ENCODE results near the gene SHC3.

Gene SHC3

GRCh38 chr9:88975966-88976889 lies 202.4 kb downstream of the SHC3 start:
- FAIRE-seq, result no peak

DNA sequence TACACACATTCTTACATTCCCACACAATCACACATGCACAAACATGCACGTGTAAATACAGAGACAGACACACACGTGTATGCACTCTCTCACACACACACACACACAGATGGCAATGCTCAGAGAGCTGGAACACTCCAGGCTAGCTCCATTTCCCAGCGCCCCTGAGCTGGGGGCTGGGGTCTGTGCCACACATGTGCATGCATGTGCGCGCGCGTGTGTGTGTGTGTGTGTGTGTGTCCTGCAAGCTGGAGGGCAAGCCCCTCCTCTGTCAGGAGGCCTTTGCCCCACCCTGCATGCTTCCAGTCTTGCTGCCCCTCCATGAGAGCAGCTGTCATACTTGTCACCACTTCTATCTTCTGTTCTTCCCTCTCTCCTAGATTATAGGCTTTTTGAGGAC lies 204.0 kb downstream of the SHC3 start:
- no peak for FAIRE-seq

- FAIRE-seq, result no peak
Observed at GRCh38 chr9:88973281-88974045, 205.2 kb downstream of the SHC3 start.

GRCh38 chr9:88972401-88972800 lies 206.2 kb downstream of the SHC3 start:
- no peak for FAIRE-seq

DNA sequence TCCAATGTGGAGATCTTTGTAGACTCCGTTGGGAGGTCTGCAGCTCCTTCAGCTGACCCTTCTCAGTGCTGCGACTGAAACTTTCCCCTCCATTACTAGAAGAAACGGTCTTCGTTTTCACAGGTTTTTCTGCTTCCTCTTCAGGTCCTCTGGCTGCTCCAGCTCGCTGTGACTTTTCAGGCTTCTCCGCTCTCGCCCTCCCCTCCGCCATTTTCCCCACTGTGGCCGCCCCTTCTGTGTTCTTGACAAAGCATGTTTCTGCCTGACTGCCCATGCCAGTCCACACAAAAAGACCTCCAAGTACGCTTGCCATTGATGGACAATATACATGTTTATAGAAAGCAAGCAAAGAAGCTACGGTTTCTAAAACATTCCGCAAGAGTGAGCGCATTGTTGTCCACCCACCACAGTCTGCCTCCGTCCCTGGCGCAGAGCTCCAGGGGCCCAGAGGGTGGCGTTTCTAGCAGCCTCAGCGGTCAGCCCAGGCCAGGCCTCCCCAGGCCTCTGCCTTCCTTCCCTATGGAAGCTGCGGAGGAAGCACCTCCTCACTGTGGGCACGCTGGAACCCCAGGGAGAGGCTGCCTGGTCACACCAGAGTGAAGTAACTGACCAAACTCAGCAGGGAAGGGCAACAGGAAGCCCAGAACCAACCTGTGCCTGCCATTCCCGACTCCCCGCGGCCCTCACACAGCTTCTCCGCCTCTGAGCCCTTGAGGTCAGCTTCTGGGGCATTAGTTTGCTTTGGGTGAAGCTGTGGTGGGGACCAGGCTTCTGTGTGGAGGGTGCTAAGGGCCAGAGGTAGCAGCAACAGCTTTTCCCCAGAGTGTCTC lies 207.3 kb downstream of the SHC3 start:
- FAIRE-seq, result no peak

- no peak for FAIRE-seq
Observed at GRCh38 chr9:88969646-88970373, 208.8 kb downstream of the SHC3 start.

DNA sequence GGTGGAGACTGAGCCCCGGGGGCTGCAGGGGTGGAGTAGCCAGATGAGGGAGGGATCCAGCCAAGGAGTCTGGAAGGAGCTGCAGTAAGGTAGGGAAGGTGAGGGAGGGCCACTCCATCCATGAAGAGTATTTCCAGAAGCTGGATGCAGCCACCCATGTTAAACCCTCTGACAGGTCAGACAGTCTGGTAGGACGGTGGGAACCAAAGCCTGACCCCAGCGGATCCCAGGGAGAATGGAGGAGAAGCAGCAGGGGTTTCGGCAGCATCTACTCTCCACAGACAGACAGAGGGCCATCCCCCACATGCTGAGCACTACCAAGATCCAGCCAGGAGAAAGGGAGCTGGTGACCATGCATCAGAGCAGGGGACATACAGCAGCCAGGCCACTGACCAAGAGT lies 209.8 kb downstream of the SHC3 start:
- FAIRE-seq, result no peak

- FAIRE-seq, result no peak
Observed at GRCh38 chr9:88966894-88967676, 211.5 kb downstream of the SHC3 start.

DNA sequence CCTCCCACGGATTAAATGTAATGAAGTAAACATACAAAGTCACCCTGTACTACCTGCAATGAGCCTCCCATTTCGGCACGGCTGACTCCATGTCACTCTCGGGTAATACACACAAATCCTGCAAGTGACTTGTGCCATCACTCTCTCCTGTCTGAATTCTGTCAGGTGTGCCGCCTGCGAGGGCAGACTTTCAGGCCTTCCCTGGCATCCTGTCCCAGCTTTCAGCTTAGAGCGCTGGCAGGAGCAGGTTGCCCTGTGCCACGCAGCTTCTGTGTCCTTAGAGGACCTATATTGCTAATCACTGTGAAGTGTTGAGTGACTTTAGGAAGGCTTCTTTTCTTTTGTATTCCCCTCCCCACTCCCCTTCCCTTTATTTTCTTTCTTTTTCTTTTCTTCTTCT lies 213.1 kb downstream of the SHC3 start:
- no peak for FAIRE-seq

DNA sequence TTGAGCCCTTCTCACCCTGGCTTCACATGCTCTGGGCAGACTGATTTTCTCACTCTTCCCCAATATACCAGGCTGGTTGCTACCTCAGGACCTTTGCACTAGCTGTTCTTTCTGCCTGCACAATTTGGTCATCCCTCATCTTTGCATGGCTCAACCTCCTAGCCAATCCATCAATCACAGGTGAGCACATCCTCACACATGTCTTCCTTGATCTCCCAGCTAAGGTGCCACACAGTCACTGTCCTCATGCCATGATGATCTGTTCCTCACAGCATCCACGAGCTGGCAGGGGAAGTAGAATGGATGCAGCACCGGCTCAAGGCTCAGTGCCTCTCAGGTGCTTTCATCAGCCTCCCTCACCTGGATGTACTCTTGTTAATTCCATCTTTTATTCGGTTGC lies 218.0 kb downstream of the SHC3 start:
- no peak for FAIRE-seq

DNA sequence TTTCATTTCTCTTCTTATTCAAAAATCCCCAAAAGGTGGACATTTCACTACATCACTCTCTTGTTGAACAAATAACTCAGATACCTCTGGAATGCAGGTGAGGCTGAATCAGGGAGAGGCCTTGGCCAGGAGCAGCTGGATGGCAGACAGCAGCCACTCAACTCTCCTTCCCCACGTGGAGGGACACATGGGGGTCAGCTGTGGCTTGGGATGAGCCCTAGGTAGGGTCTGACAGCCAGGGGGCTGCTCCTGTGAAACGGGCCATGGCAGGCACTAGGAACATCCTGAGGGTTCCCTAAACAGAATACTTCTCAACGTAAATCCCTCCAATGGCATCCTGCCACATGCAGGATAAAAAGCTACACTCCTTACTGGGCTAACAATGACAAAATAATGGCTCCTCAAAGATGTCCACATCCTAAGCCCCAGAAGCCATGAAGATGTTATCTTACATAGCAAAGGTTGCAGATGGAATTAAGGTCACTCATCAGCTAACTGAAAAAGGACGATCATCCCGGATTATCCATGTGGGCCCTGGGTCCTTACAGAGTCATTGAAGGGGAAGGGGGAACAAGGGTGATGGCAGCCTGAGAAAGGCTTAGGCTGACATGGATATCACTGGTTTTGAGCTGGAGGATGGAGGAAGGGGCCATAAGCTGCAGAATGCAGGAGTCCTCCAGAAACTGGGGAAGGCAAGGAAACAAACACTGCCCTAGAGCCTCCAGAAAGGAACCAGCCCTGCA lies 218.7 kb downstream of the SHC3 start:
- FAIRE-seq, result no peak

DNA sequence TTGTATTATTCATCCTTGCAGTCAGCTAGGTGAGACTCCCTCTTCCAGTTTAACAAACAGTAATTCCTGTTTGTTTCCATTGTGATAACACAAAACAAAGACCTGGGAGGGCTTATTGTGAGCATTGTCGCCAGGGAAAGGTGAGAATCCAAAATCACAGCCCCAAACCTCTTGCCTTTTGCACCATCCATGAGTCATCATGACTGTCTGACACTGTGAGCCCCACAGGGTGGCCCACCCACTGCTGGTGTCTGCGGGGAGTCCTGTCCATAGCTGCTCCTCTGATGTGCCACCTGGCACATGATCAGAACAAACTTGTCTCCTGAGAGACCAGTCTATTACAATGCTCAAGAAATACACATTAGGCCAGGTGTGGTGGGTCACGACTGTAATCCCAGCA lies 221.1 kb downstream of the SHC3 start:
- FAIRE-seq, result no peak
